Trophoblast cell (in vitro differentiated cells and primary cell): ENCODE data around the gene HSD3B1.

ENCODE experiments used
- DNase-seq, 2 donors: peaks; one replicate each; pipeline ENCODE4 v3.0.0-alpha.2; 2016
- H2AFZ ChIP-seq: 2 replicates; pipeline ENCODE4 v1.6.1; 2013; ENCODE audit warnings: low read length, moderate library complexity, mild to moderate bottlenecking; ENCODE audit not compliant: insufficient read depth, poor library complexity
- H2AK5ac ChIP-seq: 2 replicates; pipeline ENCODE4 v1.6.1; 2013; ENCODE audit warnings: mild to moderate bottlenecking, low read length
- H2BK120ac ChIP-seq: 2 replicates; pipeline ENCODE4 v1.6.1; 2013; ENCODE audit warnings: low read length, mild to moderate bottlenecking, moderate library complexity; ENCODE audit not compliant: insufficient read depth, poor library complexity
- H2BK12ac ChIP-seq: 2 replicates; pipeline ENCODE4 v1.6.1; 2013; ENCODE audit warnings: mild to moderate bottlenecking, low read length, moderate library complexity
- H2BK5ac ChIP-seq: 2 replicates; pipeline ENCODE4 v1.6.1; 2013; ENCODE audit warnings: low read length, low read depth, moderate library complexity, mild to moderate bottlenecking; ENCODE audit not compliant: poor library complexity
- H3K14ac ChIP-seq: 2 replicates; pipeline ENCODE4 v1.6.1; 2013; ENCODE audit warnings: mild to moderate bottlenecking, low read length
- H3K18ac ChIP-seq: 2 replicates; pipeline ENCODE4 v1.6.1; 2013; ENCODE audit warnings: mild to moderate bottlenecking, low read length
- H3K23ac ChIP-seq: 2 replicates; pipeline ENCODE4 v1.6.1; 2013; ENCODE audit warnings: low read length
- H3K27ac ChIP-seq: 2 replicates; pipeline ENCODE4 v1.5.1; 2013; ENCODE audit warnings: low read depth, mild to moderate bottlenecking, inconsistent platforms, low read length, moderate library complexity
- H3K27me3 ChIP-seq: 2 replicates; pipeline ENCODE4 v1.6.1; 2013; ENCODE audit warnings: inconsistent platforms, mild to moderate bottlenecking, low read length, moderate library complexity; ENCODE audit not compliant: insufficient read depth
- H3K36me3 ChIP-seq, 2 experiments: 1 replicate in 1 of 2; 2 replicates in 1 of 2; pipeline ENCODE4 v1.6.1; 2013; ENCODE audit warnings: low read length in 2 of 2, mild to moderate bottlenecking in 2 of 2, moderate library complexity in 1 of 2; ENCODE audit not compliant: insufficient read depth in 2 of 2, control insufficient read depth in 1 of 2
- H3K4ac ChIP-seq: 2 replicates; pipeline ENCODE4 v1.6.1; 2013; ENCODE audit warnings: low read depth, mild to moderate bottlenecking, low read length, moderate library complexity
- H3K4me1 ChIP-seq, 2 experiments: 1 replicate in 1 of 2; 2 replicates in 1 of 2; pipeline ENCODE4 v1.6.1; 2013; ENCODE audit warnings: low read length in 2 of 2, mild to moderate bottlenecking in 2 of 2, moderate library complexity in 1 of 2; ENCODE audit not compliant: insufficient read depth in 2 of 2, control insufficient read depth in 1 of 2
- H3K4me2 ChIP-seq: 2 replicates; pipeline ENCODE4 v1.6.1; 2013; ENCODE audit warnings: inconsistent platforms, mild to moderate bottlenecking, low read length, moderate library complexity
- H3K4me3 ChIP-seq: 2 replicates; pipeline ENCODE4 v1.5.1; 2013; ENCODE audit warnings: mild to moderate bottlenecking, low read depth, low read length, inconsistent platforms
- H3K79me1 ChIP-seq: one replicate; pipeline ENCODE4 v1.6.1; 2013; ENCODE audit warnings: low read length
- H3K79me2 ChIP-seq: 2 replicates; pipeline ENCODE4 v1.6.1; 2013; ENCODE audit warnings: low read length, mild to moderate bottlenecking; ENCODE audit not compliant: control insufficient read depth, insufficient read depth, poor library complexity
- H3K9ac ChIP-seq: 2 replicates; pipeline ENCODE4 v1.6.1; 2013; ENCODE audit warnings: mild to moderate bottlenecking, low read length
- H3K9me3 ChIP-seq: 2 replicates; pipeline ENCODE4 v1.6.1; 2013; ENCODE audit warnings: low read depth, mild to moderate bottlenecking, control low read depth, inconsistent platforms, low read length; ENCODE audit not compliant: insufficient read depth
- H4K12ac ChIP-seq: 2 replicates; pipeline ENCODE4 v1.6.1; 2013; ENCODE audit warnings: low read depth, mild to moderate bottlenecking, low read length, moderate library complexity
- H4K8ac ChIP-seq: 2 replicates; pipeline ENCODE4 v1.6.1; 2013; ENCODE audit warnings: low read depth, mild to moderate bottlenecking, low read length, moderate library complexity
- H4K91ac ChIP-seq: one replicate; pipeline ENCODE4 v1.6.1; 2013; ENCODE audit warnings: low read depth, mild to moderate bottlenecking, low read length, moderate library complexity
- WGBS: extraction: QIAGEN DNeasy Blood & Tissue Kit; methylation state at CpG from one replicate; pipeline ENCODE4 v1.1.7; 2013; ENCODE audit warnings: missing lambda C conversion rate; ENCODE audit not compliant: insufficient read length, insufficient coverage; ENCODE audit errors: extremely low coverage; 5-methylcytosine and 5-hydroxymethylcytosine counted together

HSD3B1 gene

DNA sequence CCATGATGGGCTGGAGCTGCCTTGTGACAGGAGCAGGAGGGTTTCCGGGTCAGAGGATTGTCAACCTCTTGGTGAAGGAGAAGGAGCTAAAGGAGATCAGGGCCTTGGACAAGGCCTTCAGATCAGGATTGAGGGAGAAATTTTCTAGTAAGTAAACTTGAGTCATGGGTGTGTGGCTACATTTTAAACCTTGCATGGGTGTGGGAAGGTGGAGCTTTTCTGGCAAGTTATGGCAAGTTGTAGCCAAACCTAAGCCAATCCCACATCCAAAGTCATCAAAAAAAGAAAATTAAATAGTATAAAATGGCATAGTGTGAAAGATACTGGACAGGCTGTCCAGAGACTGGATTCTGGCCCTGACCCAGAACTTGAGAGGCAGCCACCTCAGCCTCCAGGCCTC lies 39.8 kb upstream of the HSD3B1 start:
- Histone ChIP-seq H2BK5ac (no peak overlapping the region), H3K18ac (no peak overlapping the region), H3K79me1 (no peaks in the 10 kb centered on the region), H3K9ac (no peak overlapping the region), H3K4me3 (no peak overlapping the region), H3K79me2 (no peaks in the 10 kb centered on the region), H4K91ac (no peak overlapping the region), H3K14ac (no peak overlapping the region), H3K4ac (no peak overlapping the region), H2AK5ac (no peak overlapping the region), H3K27me3 (no peaks in the 10 kb centered on the region), H4K12ac (no peak overlapping the region), H3K4me1 (peaks cover 3% of the 10 kb centered on the region in 2 experiments), H3K36me3 (no peaks in the 10 kb centered on the region), H2BK120ac (no peak overlapping the region), H3K9me3 (no peaks in the 10 kb centered on the region), H4K8ac (no peak overlapping the region), H3K4me2 (no peak overlapping the region), H2BK12ac (no peak overlapping the region), H2AFZ (no peak overlapping the region), H3K23ac (no peak overlapping the region), H3K27ac (no peak overlapping the region)
- DNase-seq: no peak
- no CpG with 5 or more reads among the region's 1 CpG for WGBS

DNA sequence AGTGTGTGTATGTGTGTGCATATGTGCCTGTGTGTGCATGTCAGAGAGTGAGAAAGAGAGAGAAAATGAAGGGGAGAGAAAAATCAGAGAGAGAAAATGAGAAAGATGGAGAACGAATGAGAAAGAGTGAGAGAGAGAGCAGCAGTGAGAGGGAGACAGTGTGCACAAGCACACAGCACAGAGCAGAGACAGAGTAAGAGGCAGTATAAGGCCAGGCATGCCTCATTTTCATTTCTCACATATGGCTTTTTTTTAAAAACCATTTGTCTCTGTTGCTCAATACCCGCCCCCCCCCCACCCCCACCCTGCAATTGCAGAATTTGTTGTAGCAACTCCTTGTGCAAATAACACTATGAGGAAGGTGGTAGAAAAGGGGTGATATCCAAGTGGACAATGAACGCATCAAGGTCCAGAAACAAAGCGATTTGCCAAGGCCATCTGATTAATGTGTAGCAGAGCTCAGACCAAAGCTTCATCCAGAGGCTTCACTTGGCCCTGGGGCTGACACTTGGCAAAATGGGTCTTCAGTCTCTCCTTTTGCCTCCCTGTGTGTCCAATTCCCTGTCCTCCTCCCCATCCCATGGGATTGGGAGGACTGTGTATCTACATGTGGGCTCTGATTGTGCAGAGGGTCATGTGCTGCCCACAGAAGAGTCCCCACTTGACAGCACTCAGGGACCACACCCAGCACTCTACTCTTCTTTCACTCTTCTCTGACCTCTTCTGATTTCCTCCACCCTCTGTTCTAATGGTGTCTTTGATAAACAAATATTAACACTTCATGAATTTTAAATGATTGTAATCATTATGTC lies 38.9 kb upstream of the HSD3B1 start:
- H4K12ac ChIP-seq: no peak overlapping the region
- no peak overlapping the region for H2BK12ac ChIP-seq
- no peak overlapping the region for H3K9ac ChIP-seq
- no peaks in the 10 kb centered on the region for H3K79me1 ChIP-seq
- no peaks in the 10 kb centered on the region for H3K9me3 ChIP-seq
- no peak overlapping the region for H3K27ac ChIP-seq
- DNase-seq: no peak
- H3K14ac ChIP-seq: no peak overlapping the region
- 100% methylated on average over 1 of the region's 4 CpGs for WGBS
- no peak overlapping the region for H2BK120ac ChIP-seq
- no peak overlapping the region for H3K4ac ChIP-seq
- H3K23ac ChIP-seq: no peak overlapping the region
- H3K36me3 ChIP-seq: no peaks in the 10 kb centered on the region
- H2AK5ac ChIP-seq: no peak overlapping the region
- H3K18ac ChIP-seq: no peak overlapping the region
- no peak overlapping the region for H3K4me2 ChIP-seq
- H3K4me3 ChIP-seq: no peak overlapping the region
- no peaks in the 10 kb centered on the region for H3K27me3 ChIP-seq
- no peaks in the 10 kb centered on the region for H3K79me2 ChIP-seq
- H2BK5ac ChIP-seq: no peak overlapping the region
- no peak overlapping the region for H4K91ac ChIP-seq
- peaks cover 3% of the 10 kb centered on the region in 2 experiments for H3K4me1 ChIP-seq
- no peak overlapping the region for H2AFZ ChIP-seq
- no peak overlapping the region for H4K8ac ChIP-seq

GRCh38 chr1:119469741-119470140 lies 37.3 kb upstream of the HSD3B1 start:
- no peak overlapping the region for H2AFZ ChIP-seq
- H2BK5ac ChIP-seq: no peak overlapping the region
- DNase-seq: peak; percentile 91 to 95
- H4K8ac ChIP-seq: no peak overlapping the region
- no peaks in the 10 kb centered on the region for H3K9me3 ChIP-seq
- no peaks in the 10 kb centered on the region for H3K79me2 ChIP-seq
- H3K27me3 ChIP-seq: no peaks in the 10 kb centered on the region
- H3K4me2 ChIP-seq: no peak overlapping the region
- no peak overlapping the region for H3K9ac ChIP-seq
- H2AK5ac ChIP-seq: no peak overlapping the region
- WGBS: no CpG with 5 or more reads among the region's 1 CpG
- no peaks in the 10 kb centered on the region for H3K36me3 ChIP-seq
- no peak overlapping the region for H2BK12ac ChIP-seq
- H3K14ac ChIP-seq: no peak overlapping the region
- no peak overlapping the region for H3K23ac ChIP-seq
- no peak overlapping the region for H4K91ac ChIP-seq
- no peak overlapping the region for H3K4me3 ChIP-seq
- no peaks in the 10 kb centered on the region for H3K79me1 ChIP-seq
- no peak overlapping the region for H3K18ac ChIP-seq
- H3K27ac ChIP-seq: no peak overlapping the region
- H2BK120ac ChIP-seq: no peak overlapping the region
- no peak overlapping the region for H3K4ac ChIP-seq
- no peaks in the 10 kb centered on the region for H3K4me1 ChIP-seq
- H4K12ac ChIP-seq: no peak overlapping the region

DNA sequence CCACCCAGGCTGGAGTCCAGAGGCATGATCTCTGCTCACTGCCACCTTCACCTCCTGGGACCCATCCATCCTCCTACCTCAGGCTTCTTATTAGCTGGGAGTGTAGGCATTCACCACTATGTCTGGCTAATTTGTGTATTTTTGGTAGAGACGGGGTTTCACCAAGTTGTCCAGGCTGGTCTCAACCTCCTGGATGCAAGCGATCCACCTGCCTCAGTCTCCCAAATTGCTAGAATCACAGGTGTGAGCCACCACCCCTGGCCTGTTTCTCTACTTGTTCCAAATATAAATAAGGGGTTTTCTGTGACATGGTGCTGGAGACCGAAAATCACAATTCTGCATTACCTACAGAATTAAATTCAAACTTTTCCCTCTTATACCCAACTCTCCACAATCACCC lies 36.6 kb upstream of the HSD3B1 start:
- Histone ChIP-seq H3K4me2 (no peak overlapping the region), H3K36me3 (no peaks in the 10 kb centered on the region), H2AFZ (no peak overlapping the region), H3K4me1 (no peaks in the 10 kb centered on the region), H2BK12ac (no peak overlapping the region), H3K4me3 (no peak overlapping the region), H4K8ac (no peak overlapping the region), H2BK120ac (no peak overlapping the region), H4K12ac (no peak overlapping the region), H3K14ac (no peak overlapping the region), H3K9me3 (no peaks in the 10 kb centered on the region), H2AK5ac (no peak overlapping the region), H3K27ac (no peak overlapping the region), H3K79me1 (no peaks in the 10 kb centered on the region), H3K18ac (no peak overlapping the region), H3K27me3 (no peaks in the 10 kb centered on the region), H3K23ac (no peak overlapping the region), H3K79me2 (no peaks in the 10 kb centered on the region), H4K91ac (no peak overlapping the region), H3K9ac (no peak overlapping the region), H2BK5ac (no peak overlapping the region), H3K4ac (no peak overlapping the region)
- no peak for DNase-seq
- no CpG with 5 or more reads among the region's 3 CpGs for WGBS
